ENCODE data around the gene RHBDF2.

Gene RHBDF2

GRCh38 chr17:76432712-76433336 lies 68.4 kb downstream of the RHBDF2 start:
- no peak for DNase-seq

- no peak for DNase-seq
Measured at GRCh38 chr17:76432004-76432403, 69.2 kb downstream of the RHBDF2 start.

DNA sequence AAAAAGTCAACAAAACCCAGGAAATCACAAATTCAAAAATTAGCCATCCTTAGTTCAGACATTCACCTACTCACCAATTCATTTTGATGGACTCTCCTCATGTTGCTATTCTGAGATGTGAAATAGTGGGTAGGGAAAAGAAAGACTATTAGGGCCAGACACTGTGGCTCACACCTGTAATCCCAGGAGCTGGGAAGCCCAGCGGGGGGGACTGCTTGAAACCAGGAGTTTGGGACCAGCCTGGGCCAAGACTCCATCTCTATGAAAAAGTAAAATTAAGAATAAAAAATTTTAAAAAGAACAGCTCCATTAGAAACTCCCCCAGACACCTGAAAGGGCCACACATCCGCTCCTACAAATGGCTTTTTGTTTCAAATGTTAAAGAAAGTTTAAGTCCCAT lies 69.7 kb downstream of the RHBDF2 start:
- DNase-seq, result no peak

DNA sequence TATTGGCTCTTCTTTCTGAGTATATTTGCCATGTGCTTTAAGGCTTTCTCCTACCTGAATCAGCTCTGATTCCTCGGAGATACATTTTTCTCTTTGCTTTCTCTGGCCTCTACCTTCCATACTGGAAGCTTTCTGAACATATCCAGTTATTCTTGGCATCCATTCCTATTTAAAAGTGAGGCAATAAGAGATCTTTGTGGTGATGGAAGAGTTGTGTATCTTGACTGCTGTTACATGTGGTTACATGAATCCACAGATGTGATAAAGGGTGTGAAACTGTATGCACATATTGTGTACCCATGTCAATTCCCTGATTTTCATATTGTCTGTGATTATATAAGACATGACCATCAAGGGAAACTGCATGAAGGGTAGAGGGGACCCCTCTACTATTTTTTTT lies 72.7 kb downstream of the RHBDF2 start:
- no peak for DNase-seq

- no peak for DNase-seq
Measured at GRCh38 chr17:76427501-76428231, 73.6 kb downstream of the RHBDF2 start.

DNA sequence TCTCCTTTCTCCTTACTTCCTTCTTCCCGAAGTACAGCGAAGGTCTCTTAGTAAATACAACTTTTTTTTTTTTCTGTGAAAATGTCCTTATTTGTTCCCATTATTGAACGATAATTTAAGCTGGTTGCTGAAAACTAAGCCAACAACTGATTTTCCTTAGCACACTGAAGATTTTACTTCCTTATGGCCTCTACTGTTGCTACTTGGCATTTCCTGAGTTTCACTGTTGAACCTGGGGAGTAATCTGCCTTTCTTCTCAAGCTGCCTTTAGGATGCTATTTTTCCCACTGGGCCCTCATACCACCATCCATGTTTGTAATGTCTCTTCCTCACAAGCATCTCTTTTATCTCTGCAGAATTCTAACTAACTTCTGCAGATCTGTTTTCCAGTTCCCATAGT lies 74.4 kb downstream of the RHBDF2 start:
- no peak for DNase-seq

GRCh38 chr17:76422860-76423259 lies 78.4 kb downstream of the RHBDF2 start:
- no peak for DNase-seq

DNA sequence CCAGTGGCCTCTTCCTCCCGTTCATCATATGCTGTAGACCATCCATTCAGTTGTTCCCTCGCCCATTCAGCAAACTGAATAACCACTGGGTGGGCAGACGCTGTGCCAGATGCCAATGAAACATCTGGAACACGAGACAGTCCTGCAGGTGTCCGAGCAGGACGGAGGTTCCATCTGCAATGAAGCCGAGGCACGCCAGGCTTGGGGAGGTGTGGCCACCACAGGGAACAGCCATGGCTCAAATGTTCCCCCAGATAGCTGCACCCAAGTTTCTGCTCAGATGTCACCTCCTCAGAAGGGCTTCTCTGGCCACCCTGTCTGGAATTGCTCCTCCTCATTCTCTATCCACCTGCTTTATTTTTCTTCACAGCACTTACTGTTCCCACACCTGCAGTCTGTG lies 78.8 kb downstream of the RHBDF2 start:
- DNase-seq, result no peak

- DNase-seq, result no peak
Measured at GRCh38 chr17:76421044-76421407, 80.2 kb downstream of the RHBDF2 start.
